IMR-90 (cell line): Measurements from ENCODE around the gene CSE1L. TPM values are rescaled to one million over a fixed set of nuclear protein-coding genes. Genes with fewer than 3 reads are reported as not detected.

Source experiments
- ATAC-seq: fragments of 200-7000 bp; cut with Tn5 transposase; 2 replicates; pipeline ENCODE4 v1.9.1; 2020; ENCODE audit warnings: low read depth, mild to moderate bottlenecking, moderate library complexity
- BruUV-seq: library from RNA; stranded (reverse); fragments of 400-500 nt; replicated peaks from 2 replicates; lab custom pipeline; 2021; lab: Mats Ljungman, UMichigan
- CTCF ChIA-PET: fragments of 300-600 bp; formaldehyde crosslinking; extraction: SDS; loops from one replicate; lab custom pipeline; 2021; ENCODE audit warnings: antibody characterized with exemption; lab: Yijun Ruan, JAX
- POLR2A ChIA-PET: fragments of 300-600 bp; sonication (Branson Sonifier 250); formaldehyde crosslinking; loops from one replicate; lab custom pipeline; 2022; ENCODE audit warnings: antibody characterized with exemption; ENCODE audit not compliant: unreplicated experiment; lab: Charles Lee
- DNase-seq: peaks from one replicate; pipeline ENCODE4 v3.0.0; 2013
- H2AFZ ChIP-seq: replicated peaks from 2 replicates; pipeline ENCODE3; 2013; ENCODE audit warnings: low read length, mild to moderate bottlenecking; ENCODE audit not compliant: poor library complexity
- H2AK5ac ChIP-seq: 2 replicates; pipeline ENCODE4 v1.6.1; 2013; ENCODE audit warnings: low read depth, low read length, inconsistent platforms
- H2AK9ac ChIP-seq: replicated peaks from 2 replicates; pipeline ENCODE3; 2013; ENCODE audit warnings: mild to moderate bottlenecking, low read depth, low read length, moderate library complexity; ENCODE audit not compliant: poor library complexity
- H2BK120ac ChIP-seq: 2 replicates; pipeline ENCODE4 v1.6.1; 2013; ENCODE audit warnings: low read depth, low read length, inconsistent platforms
- H2BK15ac ChIP-seq: 3 replicates; pipeline ENCODE4 v1.6.1; 2013; ENCODE audit warnings: low read depth, low read length, inconsistent platforms
- H2BK20ac ChIP-seq: 2 replicates; pipeline ENCODE4 v1.6.1; 2013; ENCODE audit warnings: low read depth, mild to moderate bottlenecking, inconsistent platforms, low read length, moderate library complexity
- H2BK5ac ChIP-seq: 2 replicates; pipeline ENCODE4 v1.6.1; 2013; ENCODE audit warnings: mild to moderate bottlenecking, low read depth, low read length, inconsistent platforms; ENCODE audit not compliant: poor library complexity, severe bottlenecking
- H3K14ac ChIP-seq: replicated peaks from 2 replicates; pipeline ENCODE4 v1.6.1; 2013; ENCODE audit warnings: low read depth, low read length, inconsistent platforms
- H3K18ac ChIP-seq: 2 replicates; pipeline ENCODE4 v1.6.1; 2013; ENCODE audit warnings: low read depth, low read length, control low read depth
- H3K23ac ChIP-seq: 2 replicates; pipeline ENCODE4 v1.6.1; 2013; ENCODE audit warnings: low read depth, low read length, inconsistent platforms
- H3K27ac ChIP-seq: 2 replicates; pipeline ENCODE4 v1.5.1; 2013; ENCODE audit warnings: mild to moderate bottlenecking, control low read depth, low read length; ENCODE audit not compliant: insufficient read depth
- H3K27me3 ChIP-seq: 2 replicates; pipeline ENCODE4 v1.6.1; 2013; ENCODE audit warnings: low read length; ENCODE audit not compliant: control insufficient read depth, insufficient read depth
- H3K36me3 ChIP-seq: 2 replicates; pipeline ENCODE4 v1.6.1; 2013; ENCODE audit warnings: low read length, mixed read lengths; ENCODE audit not compliant: control insufficient read depth, insufficient read depth
- H3K4ac ChIP-seq: 2 replicates; pipeline ENCODE4 v1.6.1; 2013; ENCODE audit warnings: low read depth, low read length, inconsistent platforms
- H3K4me1 ChIP-seq: 2 replicates; pipeline ENCODE4 v1.6.1; 2013; ENCODE audit warnings: low read length, mixed read lengths; ENCODE audit not compliant: control insufficient read depth, insufficient read depth
- H3K4me2 ChIP-seq: 2 replicates; pipeline ENCODE4 v1.6.1; 2013; ENCODE audit warnings: low read depth, mild to moderate bottlenecking, control low read depth, low read length, moderate library complexity
- H3K4me3 ChIP-seq: 2 replicates; pipeline ENCODE4 v1.5.1; 2013; ENCODE audit warnings: low read depth, mild to moderate bottlenecking, control low read depth, low read length, moderate library complexity; ENCODE audit not compliant: insufficient read depth
- H3K56ac ChIP-seq: 2 replicates; pipeline ENCODE4 v1.6.1; 2013; ENCODE audit warnings: low read length, inconsistent platforms; ENCODE audit not compliant: insufficient read depth; ENCODE audit errors: extremely low read depth
- H3K79me1 ChIP-seq, 2 experiments: 2 replicates each; pipeline ENCODE4 v1.6.1; 2013; ENCODE audit warnings: low read length in 2 of 2, inconsistent platforms in 1 of 2, low read depth in 1 of 2
- H3K9ac ChIP-seq: 2 replicates; pipeline ENCODE4 v1.6.1; 2013; ENCODE audit warnings: low read depth, low read length, control low read depth
- H3K9me1 ChIP-seq: 2 replicates; pipeline ENCODE4 v1.6.1; 2013; ENCODE audit warnings: low read length, inconsistent platforms; ENCODE audit not compliant: insufficient read depth
- H3K9me3 ChIP-seq: 2 replicates; pipeline ENCODE4 v1.6.1; 2013; ENCODE audit warnings: low read length; ENCODE audit not compliant: control insufficient read depth, insufficient read depth
- H4K20me1 ChIP-seq: 2 replicates; pipeline ENCODE4 v1.6.1; 2013; ENCODE audit warnings: low read length, inconsistent platforms; ENCODE audit not compliant: insufficient read depth
- H4K5ac ChIP-seq: 2 replicates; pipeline ENCODE4 v1.6.1; 2013; ENCODE audit warnings: mild to moderate bottlenecking, low read depth, low read length, control low read depth
- H4K8ac ChIP-seq, 2 experiments: 2 replicates each; pipeline ENCODE4 v1.6.1; 2013; ENCODE audit warnings: low read depth in 2 of 2, low read length in 2 of 2, control low read depth in 1 of 2, inconsistent platforms in 1 of 2
- H4K91ac ChIP-seq: 2 replicates; pipeline ENCODE4 v1.6.1; 2013; ENCODE audit warnings: low read depth, low read length, inconsistent platforms; ENCODE audit not compliant: insufficient read depth
- BHLHE40 ChIP-seq: fragments of 150-350 bp; IDR thresholded peaks from 2 replicates; pipeline ENCODE4 v1.6.1; 2016; ENCODE audit warnings: mild to moderate bottlenecking, low read depth, low read length
- CEBPB ChIP-seq: IDR thresholded peaks from 2 replicates; pipeline ENCODE4 v1.6.1; 2012; ENCODE audit warnings: low read depth, low read length, improper control_type of control experiment
- CHD1 ChIP-seq: IDR thresholded peaks from 2 replicates; pipeline ENCODE4 v1.6.1; 2012; ENCODE audit warnings: low read depth, low read length, improper control_type of control experiment
- FOS ChIP-seq: fragments of 150-350 bp; IDR thresholded peaks from 2 replicates; pipeline ENCODE4 v1.6.1; 2016; ENCODE audit warnings: low read depth, low read length
- MAFK ChIP-seq: IDR thresholded peaks from 2 replicates; pipeline ENCODE4 v1.6.1; 2012; ENCODE audit warnings: low read depth, low read length, improper control_type of control experiment
- MAZ ChIP-seq: IDR thresholded peaks from 2 replicates; pipeline ENCODE4 v1.6.1; 2012; ENCODE audit warnings: low read depth, mild to moderate bottlenecking, low read length, improper control_type of control experiment, moderate library complexity, borderline replicate concordance
- RAD21 ChIP-seq: IDR thresholded peaks from 2 replicates; pipeline ENCODE4 v1.6.1; 2012; ENCODE audit warnings: low read length, improper control_type of control experiment
- RFX5 ChIP-seq: IDR thresholded peaks from 2 replicates; pipeline ENCODE4 v1.8.0; 2012; ENCODE audit warnings: low read depth, mild to moderate bottlenecking, low read length, moderate library complexity
- WGBS, 2 experiments: methylation state at CpG; one replicate each; pipeline versions ENCODE4 v1.1.5 to v1.1.7; 2013; ENCODE audit warnings: missing lambda C conversion rate in 2 of 2; ENCODE audit not compliant: insufficient read length in 1 of 2; ENCODE audit errors: extremely low coverage in 2 of 2; 5-methylcytosine and 5-hydroxymethylcytosine counted together
- dilution Hi-C: fragments of 300-500 bp; cut with HindIII; formaldehyde crosslinking; loops from one replicate; pipeline ENCODE4 v1.14.3; 2018; ENCODE audit warnings: low sequenced_read_pairs; ENCODE audit not compliant: unreplicated experiment
- in situ Hi-C: fragments of 300-500 bp; cut with MboI; formaldehyde crosslinking; loops from 3 replicates; pipeline ENCODE4 v1.14.3; 2019; ENCODE audit warnings: low sequenced_read_pairs, inconsistent platforms, mixed read lengths
- intact Hi-C: fragments of 100-400 bp; cut with micrococcal nuclease; formaldehyde crosslinking; loops from 2 replicates; pipeline ENCODE4 v1.10.0; 2022
- polyA plus RNA-seq, 3 experiments: library from polyadenylated mRNA; depleted of rRNA; stranded (reverse); fragments of >200 nt; gene quantifications; 2 replicates each; pipeline ENCODE4 v1.2.3, GENCODE V29; 2012; ENCODE audit warnings: low replicate concordance in 1 of 3
- total RNA-seq: library from RNA; depleted of rRNA; stranded (reverse); fragments of >200 nt; gene quantifications from 2 replicates; pipeline ENCODE4 v1.2.3, GENCODE V29; 2012
- TF ChIP-seq, protein P1 (sequence below): fragments of 150-350 bp; IDR thresholded peaks from 2 replicates; pipeline ENCODE4 v1.6.1; 2017; ENCODE audit warnings: mild to moderate bottlenecking, antibody characterized with exemption, low read length, low read depth
- TF ChIP-seq, protein P2 (sequence below): conservative IDR thresholded peaks from 2 replicates; pipeline ENCODE4 v1.5.1; 2012; ENCODE audit warnings: mild to moderate bottlenecking, low read depth, low read length, improper control_type of control experiment

The CSE1L gene
- total and polyA plus RNA-seq, 2 of the 4 experiments (the other 2 are of a cell fraction) = 34.3 to 81.7 TPM

DNA sequence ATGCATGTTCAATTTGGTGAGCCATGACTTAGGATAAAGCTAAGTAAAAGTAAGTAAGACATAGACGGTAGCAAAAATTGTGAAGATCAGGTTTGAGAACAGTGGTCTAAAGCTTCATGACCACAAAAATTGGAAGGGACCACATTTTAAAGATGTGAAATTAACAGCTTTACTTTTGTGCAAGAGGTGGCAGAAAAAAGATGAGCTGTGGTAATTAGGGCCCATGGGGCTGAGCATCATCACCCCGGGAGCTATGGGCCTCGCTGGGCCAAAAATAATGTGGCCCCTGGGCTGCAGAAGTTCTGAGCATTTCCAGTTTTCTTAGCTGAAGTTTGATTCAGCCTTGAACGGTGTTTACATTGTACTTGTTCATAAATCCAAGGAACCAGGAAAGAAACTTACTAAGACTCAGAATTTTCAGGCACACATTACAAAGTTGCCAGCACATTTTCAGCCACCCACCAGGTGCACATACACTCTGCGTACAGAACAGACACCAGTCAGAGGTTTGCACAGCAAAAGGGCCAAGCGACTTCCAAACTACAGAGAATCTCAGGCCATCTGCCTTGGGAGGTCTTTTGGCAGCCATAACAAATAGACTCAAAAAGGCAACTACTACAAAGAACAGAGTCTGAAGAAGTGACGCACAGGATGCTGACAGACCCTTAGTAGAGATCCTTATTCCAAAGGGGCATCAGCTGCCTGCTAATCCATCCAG, 57.7 kb downstream of the CSE1L start:
- H3K4me2 ChIP-seq = no peak overlapping the region
- peaks cover 26% of the 10 kb centered on the region for H3K36me3 ChIP-seq
- H2BK5ac ChIP-seq = no peak overlapping the region
- no peak overlapping the region for H4K5ac ChIP-seq
- H4K91ac ChIP-seq = no peak overlapping the region
- no peak overlapping the region for H2BK20ac ChIP-seq
- no peak overlapping the region for H4K8ac ChIP-seq
- no peak overlapping the region for H3K23ac ChIP-seq
- WGBS, 2 experiments = 95% methylated on average over 3 of the region's 7 CpGs; no CpG with 5 or more reads in 1 of the 2 experiments
- ATAC-seq = no peak
- H2AK9ac ChIP-seq = no peak overlapping the region
- H3K56ac ChIP-seq = no peak overlapping the region
- dilution Hi-C loops (no loop called here), intact Hi-C loops (no loop called here), in situ Hi-C loops (no loop called here)
- no peaks in the 10 kb centered on the region for H3K4me1 ChIP-seq
- H2AK5ac ChIP-seq = no peak overlapping the region
- TF ChIP-seq RAD21 (no peak), CHD1 (no peak), MAZ (no peak), FOS (no peak), BHLHE40 (no peak), CEBPB (no peak), RFX5 (no peak), MAFK (no peak)
- TF ChIP-seq, protein P1, sequence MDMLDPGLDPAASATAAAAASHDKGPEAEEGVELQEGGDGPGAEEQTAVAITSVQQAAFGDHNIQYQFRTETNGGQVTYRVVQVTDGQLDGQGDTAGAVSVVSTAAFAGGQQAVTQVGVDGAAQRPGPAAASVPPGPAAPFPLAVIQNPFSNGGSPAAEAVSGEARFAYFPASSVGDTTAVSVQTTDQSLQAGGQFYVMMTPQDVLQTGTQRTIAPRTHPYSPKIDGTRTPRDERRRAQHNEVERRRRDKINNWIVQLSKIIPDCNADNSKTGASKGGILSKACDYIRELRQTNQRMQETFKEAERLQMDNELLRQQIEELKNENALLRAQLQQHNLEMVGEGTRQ = no peak
- TF ChIP-seq, protein P2, sequence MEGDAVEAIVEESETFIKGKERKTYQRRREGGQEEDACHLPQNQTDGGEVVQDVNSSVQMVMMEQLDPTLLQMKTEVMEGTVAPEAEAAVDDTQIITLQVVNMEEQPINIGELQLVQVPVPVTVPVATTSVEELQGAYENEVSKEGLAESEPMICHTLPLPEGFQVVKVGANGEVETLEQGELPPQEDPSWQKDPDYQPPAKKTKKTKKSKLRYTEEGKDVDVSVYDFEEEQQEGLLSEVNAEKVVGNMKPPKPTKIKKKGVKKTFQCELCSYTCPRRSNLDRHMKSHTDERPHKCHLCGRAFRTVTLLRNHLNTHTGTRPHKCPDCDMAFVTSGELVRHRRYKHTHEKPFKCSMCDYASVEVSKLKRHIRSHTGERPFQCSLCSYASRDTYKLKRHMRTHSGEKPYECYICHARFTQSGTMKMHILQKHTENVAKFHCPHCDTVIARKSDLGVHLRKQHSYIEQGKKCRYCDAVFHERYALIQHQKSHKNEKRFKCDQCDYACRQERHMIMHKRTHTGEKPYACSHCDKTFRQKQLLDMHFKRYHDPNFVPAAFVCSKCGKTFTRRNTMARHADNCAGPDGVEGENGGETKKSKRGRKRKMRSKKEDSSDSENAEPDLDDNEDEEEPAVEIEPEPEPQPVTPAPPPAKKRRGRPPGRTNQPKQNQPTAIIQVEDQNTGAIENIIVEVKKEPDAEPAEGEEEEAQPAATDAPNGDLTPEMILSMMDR = no peak
- no peaks in the 10 kb centered on the region for H4K20me1 ChIP-seq
- H3K4ac ChIP-seq = no peak overlapping the region
- H3K4me3 ChIP-seq = no peak overlapping the region
- no peak overlapping the region for H3K27ac ChIP-seq
- no peak overlapping the region for H2BK15ac ChIP-seq
- no peaks in the 10 kb centered on the region for H3K9me3 ChIP-seq
- no TSS peak for BruUV-seq
- H2AFZ ChIP-seq = no peak overlapping the region
- ChIA-PET POLR2A (no interaction called here), CTCF (no interaction called here)
- no peaks in the 10 kb centered on the region for H3K9me1 ChIP-seq
- H3K79me1 ChIP-seq = peaks cover 12 to 30% of the 10 kb centered on the region in 2 experiments; a peak in 3 of 4 replicates
- no peak overlapping the region for H2BK120ac ChIP-seq
- H3K14ac ChIP-seq = no peak overlapping the region
- H3K27me3 ChIP-seq = no peaks in the 10 kb centered on the region
- H3K9ac ChIP-seq = no peak overlapping the region
- no peak for DNase-seq
- no peak overlapping the region for H3K18ac ChIP-seq
